Middle frontal gyrus (tissue), 1 donor: Measurements from ENCODE around the gene SSC4D.
"Not testable (repeated sequence)": the region's sequence is repeated elsewhere in the genome, so short reads cannot be mapped to it uniquely, and the experiment has no call there.

Experiments
- DNase-seq: peaks from one replicate; pipeline ENCODE4 v3.0.0-alpha.2; 2015; ENCODE audit warnings: low spot score; ENCODE audit errors: extremely low spot score

Gene SSC4D

GRCh38 chr7:76423666-76424412 is 14.3 kb upstream of the SSC4D start:
- DNase-seq = no peak

- not testable (repeated sequence) for DNase-seq
These were observed 11.6 kb upstream of the SSC4D start for GRCh38 chr7:76421097-76421496.

GRCh38 chr7:76417654-76418310 is 8.3 kb upstream of the SSC4D start:
- not testable (repeated sequence) for DNase-seq

GRCh38 chr7:76412249-76412648 is 2.8 kb upstream of the SSC4D start:
- no peak for DNase-seq

- no peak for DNase-seq
These were observed 2.1 kb upstream of the SSC4D start for GRCh38 chr7:76411626-76412025.

GRCh38 chr7:76408121-76408560 is 1.4 kb downstream of the SSC4D start:
- no peak for DNase-seq

- no peak for DNase-seq
These were observed 1.8 kb downstream of the SSC4D start for GRCh38 chr7:76407718-76408117.

GRCh38 chr7:76405738-76406137 is 3.8 kb downstream of the SSC4D start:
- no peak for DNase-seq

- no peak for DNase-seq
These were observed 5.6 kb downstream of the SSC4D start for GRCh38 chr7:76403780-76404494.

GRCh38 chr7:76403097-76403496 is 6.4 kb downstream of the SSC4D start:
- not testable (repeated sequence) for DNase-seq

- DNase-seq = no peak
These were observed 9.2 kb downstream of the SSC4D start for GRCh38 chr7:76400248-76400647.

- DNase-seq = no peak
These were observed 11.9 kb downstream of the SSC4D start for GRCh38 chr7:76397409-76398183.

GRCh38 chr7:76396864-76397263 is 12.6 kb downstream of the SSC4D start:
- DNase-seq = no peak

GRCh38 chr7:76395965-76396726 is 13.4 kb downstream of the SSC4D start:
- no peak for DNase-seq

GRCh38 chr7:76395605-76395964 is 13.9 kb downstream of the SSC4D start:
- not testable (repeated sequence) for DNase-seq

GRCh38 chr7:76394957-76395356 is 14.5 kb downstream of the SSC4D start:
- no peak for DNase-seq

- DNase-seq = peak; percentile 89
These were observed 16.1 kb downstream of the SSC4D start for GRCh38 chr7:76393116-76394031.

- no peak for DNase-seq
These were observed 16.9 kb downstream of the SSC4D start for GRCh38 chr7:76392531-76393115.

GRCh38 chr7:76390092-76390491 is 19.4 kb downstream of the SSC4D start:
- DNase-seq = no peak
